Activated CD8-positive, alpha-beta memory T cell treated with anti-CD3 and anti-CD28 coated beads for 4 hours (primary cell): ENCODE results near the gene MFSD12.

Experiments
- DNase-seq, 2 donors: peaks; one replicate each; pipeline ENCODE4 v3.0.0-alpha.2; 2020; ENCODE audit warnings: low read depth in 2 of 2

The MFSD12 gene

GRCh38 chr19:3506384-3507340, 50.7 kb downstream of the MFSD12 start:
- no peak for DNase-seq

DNA sequence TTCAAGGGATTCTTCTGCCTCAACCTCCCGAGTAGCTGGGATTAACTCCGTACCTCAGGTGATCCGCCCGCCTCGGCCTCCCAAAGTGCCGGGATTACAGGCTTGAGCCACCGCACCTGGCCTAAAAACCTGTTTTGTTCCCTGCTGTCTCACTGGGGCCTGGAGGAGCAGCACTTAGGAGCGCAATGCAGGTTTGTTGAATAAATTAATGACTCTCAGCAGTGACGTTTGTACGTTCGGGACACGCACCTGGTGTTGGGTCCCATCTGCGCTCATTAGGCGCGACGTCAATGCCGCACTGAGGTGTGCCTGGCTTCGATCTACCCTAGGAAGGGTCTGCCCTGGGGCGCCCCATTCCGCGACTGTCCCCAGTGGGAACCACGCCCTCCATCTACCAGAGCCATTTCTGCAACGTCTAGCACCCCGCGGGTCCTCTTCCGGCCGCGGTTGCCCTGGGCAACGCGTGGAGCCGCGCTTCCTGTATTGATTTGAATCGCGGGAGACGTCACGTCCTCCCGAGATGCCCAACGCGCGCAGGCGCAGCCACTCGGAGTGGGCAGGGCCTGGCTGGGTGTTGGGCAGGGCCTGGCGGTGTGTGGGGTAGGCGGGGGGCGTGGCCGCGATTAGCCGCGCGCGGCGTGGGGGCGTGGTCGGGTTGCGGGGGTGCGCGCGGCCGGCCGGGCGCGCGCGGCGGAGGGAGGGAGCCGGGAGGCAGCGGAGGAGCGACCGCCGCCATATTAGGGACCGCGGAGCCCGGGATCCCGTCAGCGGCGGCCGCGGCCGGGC, 51.6 kb downstream of the MFSD12 start, which contains the start of gene FZR1:
Gene FZR1, plus strand, starts transcription at position 714 of the 786 bp plus-strand sequence. CDS start 16,679 bp downstream, outside the sequence.
- peak; percentile 99 for DNase-seq

DNA sequence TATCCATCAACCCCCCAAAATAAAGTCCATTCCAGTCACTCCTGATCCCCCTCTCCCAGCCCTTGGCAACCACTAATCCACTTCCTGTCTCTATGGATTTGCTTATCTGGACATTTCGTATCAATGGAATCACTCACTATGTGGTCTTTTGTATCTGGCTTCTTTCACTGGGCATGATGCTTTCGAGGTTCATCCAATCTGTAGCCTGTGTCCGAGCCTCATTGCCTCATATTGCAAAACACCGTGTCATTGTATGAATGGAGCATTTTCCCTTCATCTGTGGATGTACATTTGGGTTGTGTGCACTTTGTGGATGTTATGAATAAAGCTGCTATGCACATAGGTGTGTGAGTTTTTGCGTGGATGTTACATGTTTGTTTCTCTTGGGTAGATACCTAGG, 52.7 kb downstream of the MFSD12 start:
- DNase-seq: no peak

- DNase-seq: no peak
Measured at GRCh38 chr19:3503036-3503572, 54.3 kb downstream of the MFSD12 start.

GRCh38 chr19:3501780-3502179, 55.6 kb downstream of the MFSD12 start:
- no peak for DNase-seq

- DNase-seq: peak; percentile 88 to 95
Measured at GRCh38 chr19:3500429-3501101, 56.8 kb downstream of the MFSD12 start, which contains the start of gene DOHH. Gene DOHH, minus strand, starts transcription at chr19:3500674. Its CDS starts 3,860 bp downstream, at chr19:3496814.

GRCh38 chr19:3499738-3500428, 57.5 kb downstream of the MFSD12 start:
- no peak for DNase-seq

DNA sequence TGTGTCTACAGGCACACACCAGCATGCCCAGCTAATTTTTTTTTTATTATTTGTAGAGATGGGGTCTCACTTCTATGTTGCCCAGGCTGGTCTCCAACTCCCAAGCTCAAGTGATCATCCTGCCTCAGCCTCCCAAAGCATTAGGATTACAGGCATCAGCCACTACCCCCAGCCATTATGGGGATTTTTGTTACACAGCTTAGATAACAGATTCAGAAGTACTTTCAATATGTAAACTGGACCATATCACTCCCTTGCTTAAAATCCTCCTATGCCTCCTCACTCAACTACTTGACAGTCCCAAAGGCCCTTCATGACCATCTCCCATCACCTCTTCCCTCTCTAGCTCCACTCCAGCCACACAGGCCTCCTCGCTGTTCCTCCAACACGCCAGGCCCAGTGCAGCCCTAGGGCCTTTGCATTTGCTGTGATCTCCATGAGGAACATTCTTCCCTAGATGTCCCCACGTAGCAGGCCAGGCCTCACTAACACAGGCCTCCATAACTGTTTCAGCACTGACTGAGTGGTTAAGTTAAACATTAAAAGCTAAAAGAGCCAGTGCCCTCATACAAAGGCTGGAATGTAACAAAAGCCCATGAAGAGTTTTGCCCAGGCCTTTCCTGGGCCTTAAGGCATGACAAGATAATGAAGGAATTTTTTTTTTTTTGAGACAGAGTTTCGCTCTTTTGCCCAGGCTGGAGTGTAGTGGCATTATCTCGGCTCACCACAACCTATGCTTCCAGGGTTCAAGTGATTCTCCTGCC, 59.4 kb downstream of the MFSD12 start:
- DNase-seq: no peak

DNA sequence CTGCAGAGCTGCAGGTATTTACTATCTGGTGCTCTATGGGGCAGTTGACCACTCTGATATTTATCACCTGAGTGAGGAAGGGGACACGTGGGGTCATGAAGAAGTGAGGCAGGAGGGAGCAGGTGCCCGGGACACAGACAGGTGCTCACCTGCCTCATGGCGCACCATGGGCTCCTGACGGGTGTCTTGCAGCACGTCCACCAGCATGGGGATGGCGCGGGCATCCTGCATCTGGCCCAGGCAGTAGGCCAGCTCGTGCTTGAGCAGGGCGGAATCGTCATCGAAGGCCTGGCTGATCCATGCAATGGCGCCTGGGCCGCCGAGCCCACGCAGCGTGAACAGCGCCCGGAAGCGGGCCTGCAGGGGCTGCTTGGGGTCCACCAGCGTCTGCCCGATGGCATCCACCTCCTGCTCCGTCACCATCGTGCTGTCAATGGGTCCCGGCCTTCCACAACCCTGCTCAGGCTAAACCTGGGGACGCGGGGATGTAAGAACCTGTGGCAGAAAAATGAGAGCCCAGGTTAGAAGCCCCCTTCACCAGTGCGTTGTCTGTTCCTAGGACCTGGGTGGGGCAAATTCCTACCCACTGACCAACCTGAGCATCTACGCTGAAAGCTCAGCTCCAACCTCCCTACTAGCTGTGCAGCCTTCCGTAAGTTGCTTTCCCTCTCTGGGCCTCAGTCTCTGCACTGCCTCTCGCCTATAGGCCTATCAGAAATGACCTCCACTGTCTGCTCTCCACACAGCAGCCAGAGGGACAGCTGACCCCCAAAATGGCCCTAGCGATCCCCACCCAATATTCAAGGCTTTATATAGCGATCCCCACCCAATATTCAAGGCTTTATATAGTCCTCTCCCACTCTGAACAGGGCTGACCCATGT, 60.8 kb downstream of the MFSD12 start:
- DNase-seq: no peak

DNA sequence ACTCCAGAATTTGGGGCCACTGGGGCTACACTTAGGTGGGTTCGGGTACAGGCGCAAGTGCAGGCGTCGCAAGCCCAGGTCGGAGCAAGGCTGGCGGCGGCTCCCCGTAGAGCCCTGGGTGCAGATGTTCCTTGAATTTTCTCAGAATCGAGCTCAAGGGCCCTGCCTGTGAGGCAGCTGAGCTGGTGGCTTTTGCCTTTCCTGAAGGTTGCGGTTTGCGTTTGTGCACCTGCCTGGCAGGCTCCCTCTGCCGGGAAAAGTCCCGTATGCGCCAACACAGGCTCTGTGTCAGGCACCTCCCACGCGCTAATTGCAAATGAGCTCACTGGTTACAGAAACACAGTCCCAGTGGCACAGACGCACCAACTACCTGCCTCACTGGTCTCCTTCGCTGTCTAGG, 62.8 kb downstream of the MFSD12 start:
- DNase-seq: no peak
